GM18858 (cell line): ENCODE data around the gene SPEG.

Source experiments
- ATAC-seq: cut with Tn5 transposase; IDR thresholded peaks from one replicate; pipeline ENCODE4 v1.9.1; 2021; ENCODE audit not compliant: unreplicated experiment

The SPEG gene

GRCh38 chr2:219442256-219443015 is 7.8 kb downstream of the SPEG start:
- no peak for ATAC-seq

DNA sequence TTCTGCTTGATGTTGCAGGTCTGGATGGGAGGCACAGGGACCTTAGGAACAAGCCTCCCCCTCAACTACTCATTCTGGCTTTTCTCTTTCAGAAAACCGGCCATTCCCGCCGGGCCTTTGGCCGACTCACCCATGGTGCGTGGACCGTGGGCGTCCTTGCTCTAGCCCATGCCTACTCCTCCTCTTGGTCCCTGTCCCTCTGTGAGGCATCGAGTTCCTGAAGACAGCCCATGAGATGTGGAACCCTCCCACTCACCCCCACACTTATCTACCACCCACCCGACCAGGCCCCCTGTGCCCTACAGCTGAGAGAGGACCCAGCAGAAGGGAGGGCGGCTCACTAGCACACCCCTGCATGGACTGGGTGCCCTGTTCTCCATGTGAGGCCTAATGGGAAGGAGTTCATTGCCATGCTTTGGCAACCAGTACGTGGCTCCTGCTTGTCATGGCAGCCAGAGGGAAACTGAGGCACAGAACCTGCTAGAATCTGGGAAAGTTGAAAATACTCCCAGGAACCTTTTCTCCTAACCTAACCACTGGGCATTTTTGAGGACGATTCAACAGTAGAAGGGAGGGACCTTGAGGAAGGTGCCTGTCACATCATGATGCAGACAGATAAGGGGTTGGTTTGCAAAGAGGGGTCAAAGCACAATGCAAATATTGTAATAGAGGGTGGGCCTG is 8.5 kb downstream of the SPEG start:
- no peak for ATAC-seq

DNA sequence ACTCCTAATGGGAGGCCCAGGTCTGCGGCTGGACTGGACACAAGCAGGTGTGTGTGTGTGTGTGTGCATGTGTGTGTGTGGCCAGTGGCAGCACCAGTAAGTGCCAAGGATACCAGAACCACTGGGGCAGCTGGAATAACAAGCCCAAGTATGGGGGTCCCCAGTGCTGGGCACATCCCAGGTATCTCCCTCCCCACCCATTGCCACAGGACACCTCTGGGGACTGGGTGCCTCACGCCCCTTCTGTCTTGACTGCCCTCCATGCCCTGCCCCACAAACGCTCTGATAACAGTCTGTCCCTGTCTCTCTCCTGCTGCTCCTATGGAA is 9.0 kb downstream of the SPEG start:
- no peak for ATAC-seq

- ATAC-seq = no peak
Measured at GRCh38 chr2:219444566-219445091, 10.0 kb downstream of the SPEG start.

GRCh38 chr2:219445220-219445640 is 10.6 kb downstream of the SPEG start:
- ATAC-seq = no peak

DNA sequence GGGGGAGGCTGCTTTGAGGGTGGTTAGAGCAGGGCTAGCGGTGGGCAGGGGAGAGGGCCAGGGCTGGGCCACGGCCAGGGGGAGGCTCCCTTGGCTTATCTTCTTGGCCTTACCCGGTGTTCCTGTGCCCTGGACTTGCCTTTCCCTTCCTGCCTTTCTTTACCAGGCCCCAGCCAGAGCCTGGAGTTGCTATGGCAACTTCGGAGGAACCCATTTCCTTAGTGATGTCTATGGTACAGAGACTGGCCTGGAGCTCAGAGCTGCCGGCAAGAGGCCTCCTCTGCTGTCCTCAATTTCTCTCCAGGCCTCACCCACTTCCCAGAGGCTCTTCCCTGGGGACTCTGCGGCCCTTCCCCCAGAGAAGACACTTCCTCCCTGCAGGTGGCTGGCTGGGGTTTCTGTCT is 11.5 kb downstream of the SPEG start:
- no peak for ATAC-seq

GRCh38 chr2:219446689-219447088 is 12.0 kb downstream of the SPEG start:
- ATAC-seq = no peak

DNA sequence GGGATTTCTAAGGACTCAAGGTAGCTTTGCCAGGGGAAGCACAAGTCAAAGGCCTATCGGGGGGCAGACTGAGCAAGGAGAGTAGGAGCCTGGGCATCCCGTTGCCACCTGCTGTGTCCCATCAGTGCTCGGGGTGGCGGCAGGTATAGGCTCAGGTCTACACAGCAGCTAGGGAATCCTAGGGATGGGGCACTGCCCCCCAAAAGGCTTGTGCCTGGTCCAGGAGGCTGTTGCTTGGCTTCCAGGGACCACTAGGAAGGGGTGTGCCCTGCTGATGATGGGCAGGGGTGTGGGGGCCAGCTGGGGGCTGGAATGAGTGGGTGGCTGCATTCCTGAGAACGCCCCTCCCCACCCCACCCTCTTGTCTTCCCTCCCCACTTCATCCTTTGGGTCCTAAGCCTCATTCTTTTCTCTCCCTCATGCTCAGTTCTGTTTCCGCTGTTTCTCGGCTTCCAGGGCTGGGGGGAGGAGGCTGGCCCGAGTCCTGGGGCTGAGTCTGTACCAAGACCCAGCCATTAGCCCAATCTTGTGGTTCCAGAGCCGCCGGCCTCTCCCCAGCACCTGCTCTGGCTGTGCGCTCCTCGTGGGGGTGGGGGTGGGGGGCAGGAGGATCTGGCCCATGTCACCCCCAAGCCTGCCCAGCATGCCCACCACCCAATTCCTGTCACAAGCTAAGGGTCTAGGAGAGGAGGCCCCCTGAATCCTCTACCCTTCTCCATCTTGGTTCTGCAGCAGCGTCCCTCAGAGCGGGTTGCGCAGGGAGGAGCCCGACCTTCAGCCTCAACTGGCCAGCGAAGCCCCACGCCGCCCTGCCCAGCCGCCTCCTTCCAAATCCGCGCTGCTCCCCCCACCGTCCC is 12.8 kb downstream of the SPEG start:
- ATAC-seq = no peak

DNA sequence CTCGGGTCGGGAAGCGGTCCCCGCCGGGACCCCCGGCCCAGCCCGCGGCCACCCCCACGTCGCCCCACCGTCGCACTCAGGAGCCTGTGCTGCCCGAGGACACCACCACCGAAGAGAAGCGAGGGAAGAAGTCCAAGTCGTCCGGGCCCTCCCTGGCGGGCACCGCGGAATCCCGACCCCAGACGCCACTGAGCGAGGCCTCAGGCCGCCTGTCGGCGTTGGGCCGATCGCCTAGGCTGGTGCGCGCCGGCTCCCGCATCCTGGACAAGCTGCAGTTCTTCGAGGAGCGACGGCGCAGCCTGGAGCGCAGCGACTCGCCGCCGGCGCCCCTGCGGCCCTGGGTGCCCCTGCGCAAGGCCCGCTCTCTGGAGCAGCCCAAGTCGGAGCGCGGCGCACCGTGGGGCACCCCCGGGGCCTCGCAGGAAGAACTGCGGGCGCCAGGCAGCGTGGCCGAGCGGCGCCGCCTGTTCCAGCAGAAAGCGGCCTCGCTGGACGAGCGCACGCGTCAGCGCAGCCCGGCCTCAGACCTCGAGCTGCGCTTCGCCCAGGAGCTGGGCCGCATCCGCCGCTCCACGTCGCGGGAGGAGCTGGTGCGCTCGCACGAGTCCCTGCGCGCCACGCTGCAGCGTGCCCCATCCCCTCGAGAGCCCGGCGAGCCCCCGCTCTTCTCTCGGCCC is 13.6 kb downstream of the SPEG start:
- no peak for ATAC-seq

GRCh38 chr2:219448776-219449341 is 14.2 kb downstream of the SPEG start:
- no peak for ATAC-seq

DNA sequence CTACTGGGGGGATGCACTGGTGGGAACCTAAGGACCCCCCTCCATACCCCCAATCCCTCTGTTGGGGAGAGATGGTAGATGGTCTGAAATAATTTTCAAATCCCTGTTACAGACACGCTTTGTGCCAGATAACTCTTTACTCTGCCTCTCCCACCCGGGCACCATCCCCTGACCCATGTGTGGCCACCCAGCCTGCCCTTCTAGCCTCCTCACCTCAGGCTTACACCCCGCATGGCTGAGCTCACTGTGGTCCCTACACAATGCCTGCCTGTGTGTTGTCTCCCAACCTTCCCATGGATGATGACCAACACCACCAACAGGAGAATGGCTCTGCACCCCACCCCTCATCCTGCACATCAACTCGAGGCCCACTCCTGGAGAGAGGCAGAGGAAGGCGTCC is 15.0 kb downstream of the SPEG start:
- no peak for ATAC-seq

DNA sequence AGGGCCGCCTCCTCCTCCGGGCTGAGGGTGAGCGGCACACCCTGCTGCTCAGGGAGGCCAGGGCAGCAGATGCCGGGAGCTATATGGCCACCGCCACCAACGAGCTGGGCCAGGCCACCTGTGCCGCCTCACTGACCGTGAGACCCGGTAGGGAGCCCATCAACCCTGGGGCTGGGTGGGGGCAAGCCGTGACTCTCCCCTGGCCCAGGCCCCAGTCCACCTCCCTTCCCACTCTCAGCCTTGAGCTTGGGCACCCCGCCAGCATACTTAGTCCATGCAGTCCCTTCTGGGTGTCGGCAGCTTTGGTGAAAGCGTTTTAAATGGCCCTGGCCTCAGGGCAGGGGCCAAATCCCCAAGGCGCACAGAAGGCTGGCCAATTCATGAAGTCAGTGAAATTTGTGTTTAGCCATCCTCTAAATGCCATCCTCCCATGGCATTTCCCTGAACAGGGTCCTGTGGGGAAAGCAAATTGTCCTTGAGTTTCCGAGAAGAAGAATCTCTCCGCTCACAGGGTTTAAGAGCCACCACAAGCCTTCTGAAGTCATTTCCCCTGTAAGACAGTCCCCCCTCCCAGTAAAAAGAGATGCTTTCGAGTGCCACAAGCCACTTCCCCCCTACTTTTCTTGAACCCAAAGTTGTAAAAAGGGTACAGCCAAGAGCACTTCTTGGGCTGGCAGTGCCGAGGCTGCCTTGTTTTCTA is 17.2 kb downstream of the SPEG start:
- no peak for ATAC-seq

GRCh38 chr2:219452361-219453317 is 18.0 kb downstream of the SPEG start:
- ATAC-seq = no peak

DNA sequence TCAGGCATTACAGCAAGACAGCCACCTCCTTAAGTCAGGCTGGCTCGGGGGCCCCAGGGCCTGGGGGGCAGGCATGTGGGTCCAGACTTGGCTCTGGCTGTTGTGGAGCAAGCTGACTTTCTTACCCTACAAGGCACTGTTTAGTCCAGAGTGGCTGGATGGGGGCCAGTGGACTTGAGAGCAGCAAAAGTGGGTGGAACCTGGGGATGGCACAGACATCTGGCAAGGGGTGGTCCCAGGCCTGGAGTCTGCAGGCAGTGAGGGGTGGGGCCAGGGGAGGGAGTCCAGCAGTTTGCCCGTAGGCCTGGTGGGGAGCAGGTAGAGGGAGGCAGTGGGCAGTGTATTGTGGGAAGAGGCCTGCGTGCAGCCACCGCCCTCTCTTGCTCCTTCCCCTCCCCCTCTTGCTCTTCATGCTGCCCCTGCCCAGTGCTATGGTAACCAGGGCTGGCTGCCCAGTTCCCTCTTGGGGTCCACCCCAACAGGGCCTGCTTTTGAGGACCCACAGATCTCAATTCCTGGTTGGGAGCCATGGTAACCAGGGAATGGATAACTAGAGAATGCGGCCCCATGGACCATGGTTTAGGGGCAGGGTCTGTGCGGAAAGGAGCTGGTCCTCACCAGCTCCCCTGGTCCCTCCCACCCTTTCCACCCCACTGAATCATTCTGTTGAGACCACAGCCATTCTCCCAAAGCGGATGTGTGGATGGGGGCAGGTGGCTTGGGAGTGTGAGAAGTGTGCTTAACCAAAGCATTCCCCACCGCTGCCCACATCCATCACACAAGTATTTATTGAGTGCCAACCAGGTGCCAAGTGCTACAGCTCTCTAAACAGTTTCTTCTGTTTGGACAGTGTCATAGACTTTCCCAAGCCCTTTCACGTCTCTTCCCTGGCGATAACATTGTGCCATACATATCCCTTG is 19.3 kb downstream of the SPEG start:
- ATAC-seq = no peak

DNA sequence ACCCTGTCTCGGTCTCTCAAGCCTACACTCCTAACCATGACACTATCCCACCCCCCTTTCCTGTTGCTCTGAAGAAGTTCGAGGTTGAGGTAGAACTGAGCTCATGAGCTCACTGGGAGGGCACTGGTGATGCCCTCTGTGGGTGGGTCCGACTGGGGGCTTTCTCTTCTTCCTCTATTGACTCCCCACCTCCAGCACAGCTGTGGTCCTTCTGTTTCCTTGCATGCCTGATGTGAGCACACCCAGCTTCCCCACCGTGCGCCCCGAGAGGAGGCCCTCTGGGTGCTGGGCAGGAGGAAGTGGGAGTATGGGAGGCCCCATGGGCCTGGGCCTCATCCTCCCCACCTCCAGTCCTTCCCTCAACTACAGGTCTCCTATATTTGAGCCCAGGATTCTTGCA is 20.9 kb downstream of the SPEG start:
- ATAC-seq = no peak

DNA sequence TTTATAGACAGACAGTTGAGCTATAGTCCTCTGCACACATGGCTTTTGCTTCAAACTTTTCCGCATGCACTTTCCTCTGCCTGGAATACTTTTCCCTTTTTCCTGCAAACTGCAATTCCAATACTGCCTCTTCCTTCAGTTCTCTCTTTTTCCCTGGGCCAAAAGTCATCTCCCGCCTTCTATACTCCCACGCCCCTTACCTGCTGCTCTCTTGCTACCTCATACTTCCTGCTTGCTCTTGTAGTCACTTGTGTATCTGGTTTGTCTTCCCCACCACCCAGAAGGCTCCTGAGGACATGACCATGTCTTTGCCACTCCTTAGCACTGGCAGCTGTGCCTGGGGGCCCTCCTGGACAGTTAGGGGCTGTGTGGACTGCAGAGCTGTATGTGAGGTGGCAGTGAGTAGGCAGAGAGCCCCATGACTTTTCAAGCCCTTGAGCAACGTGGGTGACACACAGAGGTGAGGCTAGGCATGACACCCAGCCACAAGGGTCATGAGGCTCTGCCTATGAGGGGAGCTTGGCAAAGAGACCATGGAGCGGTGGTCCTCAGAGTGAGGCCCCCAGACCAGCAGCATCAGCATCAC is 23.2 kb downstream of the SPEG start:
- peak; percentile 58 for ATAC-seq

GRCh38 chr2:219458996-219459395 is 24.4 kb downstream of the SPEG start:
- ATAC-seq = no peak
